Muscle layer of colon (tissue), 2 donors: ENCODE results near the gene SETD6.

Experiments
- H3K27ac ChIP-seq: one replicate; pipeline ENCODE4 v1.7.0; 2013; ENCODE audit warnings: low read depth, mild to moderate bottlenecking, low read length, moderate library complexity
- H3K27me3 ChIP-seq, 2 donors: one replicate each; pipeline ENCODE4 v1.7.0; 2013; ENCODE audit warnings: low read length in 2 of 2, mild to moderate bottlenecking in 2 of 2; ENCODE audit not compliant: insufficient read depth in 2 of 2, control insufficient read depth in 1 of 2
- H3K36me3 ChIP-seq: one replicate; pipeline ENCODE4 v1.7.0; 2013; ENCODE audit warnings: mild to moderate bottlenecking, low read length; ENCODE audit not compliant: insufficient read depth
- H3K4me1 ChIP-seq: one replicate; pipeline ENCODE4 v1.7.0; 2013; ENCODE audit warnings: mild to moderate bottlenecking, low read length; ENCODE audit not compliant: insufficient read depth
- H3K4me3 ChIP-seq, 2 donors: one replicate each; pipeline ENCODE4 v1.7.0; 2013; ENCODE audit warnings: low read length in 2 of 2, low read depth in 1 of 2, mild to moderate bottlenecking in 1 of 2, moderate library complexity in 1 of 2
- H3K9ac ChIP-seq: one replicate; pipeline ENCODE4 v1.7.0; 2013; ENCODE audit warnings: low read length
- H3K9me3 ChIP-seq: one replicate; pipeline ENCODE4 v1.7.0; 2013; ENCODE audit warnings: mild to moderate bottlenecking, low read length
- donor health status: abdominal sarcoma.
- donor health status: Adenocarcinoma of cecum.

The SETD6 gene

GRCh38 chr16:58511933-58512815 lies 3.1 kb upstream of the SETD6 start:
- Histone ChIP-seq H3K9ac (no peak overlapping the region), H3K27me3 (no peaks in the 10 kb centered on the region), H3K4me1 (peaks cover 6% of the 10 kb centered on the region), H3K4me3 (no peak overlapping the region), H3K27ac (no peak overlapping the region), H3K36me3 (no peaks in the 10 kb centered on the region), H3K9me3 (no peaks in the 10 kb centered on the region)

- H3K4me1 ChIP-seq, result peaks cover 6% of the 10 kb centered on the region
- H3K4me3 ChIP-seq, result no peak overlapping the region
- no peak overlapping the region for H3K27ac ChIP-seq
- H3K9ac ChIP-seq, result no peak overlapping the region
- H3K9me3 ChIP-seq, result no peaks in the 10 kb centered on the region
- H3K36me3 ChIP-seq, result peaks cover 13% of the 10 kb centered on the region
- H3K27me3 ChIP-seq, result no peaks in the 10 kb centered on the region
Observed at GRCh38 chr16:58513874-58514273, 1.4 kb upstream of the SETD6 start.

- H3K36me3 ChIP-seq, result peaks cover 36% of the 10 kb centered on the region
- no peaks in the 10 kb centered on the region for H3K27me3 ChIP-seq
- H3K4me3 ChIP-seq, result peak overlapping the region; percentile 89 to 95
- H3K9me3 ChIP-seq, result no peaks in the 10 kb centered on the region
- H3K27ac ChIP-seq, result peak overlapping the region; percentile 87
- H3K4me1 ChIP-seq, result peaks cover 6% of the 10 kb centered on the region
- no peak overlapping the region for H3K9ac ChIP-seq
Observed at GRCh38 chr16:58515871-58516767, 802 bp downstream of the SETD6 start.

- Histone ChIP-seq H3K4me3 (no peak overlapping the region), H3K9ac (no peak overlapping the region), H3K27ac (no peak overlapping the region), H3K4me1 (peaks cover 6% of the 10 kb centered on the region), H3K27me3 (no peaks in the 10 kb centered on the region), H3K9me3 (no peaks in the 10 kb centered on the region), H3K36me3 (peaks cover 41% of the 10 kb centered on the region)
Observed at GRCh38 chr16:58516768-58517107, 1.4 kb downstream of the SETD6 start.

GRCh38 chr16:58518083-58518979 lies 3.0 kb downstream of the SETD6 start:
- no peak overlapping the region for H3K4me3 ChIP-seq
- peaks cover 6% of the 10 kb centered on the region for H3K4me1 ChIP-seq
- H3K9me3 ChIP-seq, result no peaks in the 10 kb centered on the region
- H3K36me3 ChIP-seq, result peaks cover 53% of the 10 kb centered on the region
- H3K27me3 ChIP-seq, result no peaks in the 10 kb centered on the region
- H3K27ac ChIP-seq, result no peak overlapping the region
- H3K9ac ChIP-seq, result no peak overlapping the region

- Histone ChIP-seq H3K9me3 (no peaks in the 10 kb centered on the region), H3K27me3 (no peaks in the 10 kb centered on the region), H3K9ac (no peak overlapping the region), H3K27ac (no peak overlapping the region), H3K36me3 (peaks cover 58% of the 10 kb centered on the region), H3K4me1 (peaks cover 6% of the 10 kb centered on the region), H3K4me3 (no peak overlapping the region)
Observed at GRCh38 chr16:58518980-58519368, 3.7 kb downstream of the SETD6 start.

- no peaks in the 10 kb centered on the region for H3K9me3 ChIP-seq
- peaks cover 65% of the 10 kb centered on the region for H3K36me3 ChIP-seq
- no peak overlapping the region for H3K4me3 ChIP-seq
- no peak overlapping the region for H3K27ac ChIP-seq
- peaks cover 6% of the 10 kb centered on the region for H3K4me1 ChIP-seq
- H3K9ac ChIP-seq, result no peak overlapping the region
- H3K27me3 ChIP-seq, result no peaks in the 10 kb centered on the region
Observed at GRCh38 chr16:58519707-58520106, 4.4 kb downstream of the SETD6 start.

GRCh38 chr16:58530179-58530578 lies 14.9 kb downstream of the SETD6 start:
- Histone ChIP-seq H3K9ac (no peak overlapping the region), H3K4me3 (no peak overlapping the region), H3K9me3 (no peaks in the 10 kb centered on the region), H3K27me3 (no peaks in the 10 kb centered on the region), H3K27ac (no peak overlapping the region), H3K36me3 (peaks cover 71% of the 10 kb centered on the region), H3K4me1 (no peaks in the 10 kb centered on the region)

GRCh38 chr16:58532414-58532813 lies 17.1 kb downstream of the SETD6 start:
- Histone ChIP-seq H3K4me1 (no peaks in the 10 kb centered on the region), H3K4me3 (no peak overlapping the region), H3K27me3 (no peaks in the 10 kb centered on the region), H3K9ac (no peak overlapping the region), H3K36me3 (peaks cover 79% of the 10 kb centered on the region), H3K27ac (no peak overlapping the region), H3K9me3 (no peaks in the 10 kb centered on the region)

- no peaks in the 10 kb centered on the region for H3K4me1 ChIP-seq
- H3K36me3 ChIP-seq, result peaks cover 81% of the 10 kb centered on the region
- no peak overlapping the region for H3K9ac ChIP-seq
- no peaks in the 10 kb centered on the region for H3K9me3 ChIP-seq
- H3K27me3 ChIP-seq, result no peaks in the 10 kb centered on the region
- no peak overlapping the region for H3K4me3 ChIP-seq
- no peak overlapping the region for H3K27ac ChIP-seq
Observed at GRCh38 chr16:58533751-58534470, 18.6 kb downstream of the SETD6 start.
